SK-N-SH (cell line): ENCODE results near the gene HES6. TPM values are rescaled to one million over a fixed set of nuclear protein-coding genes. Genes with fewer than 3 reads are reported as not detected.

Experiments
- CTCF ChIA-PET: fragments of 300-600, 350-600 bp; formaldehyde crosslinking; extraction: SDS; loops from one replicate; lab custom pipeline; 2021; lab: Yijun Ruan, JAX
- POLR2A ChIA-PET: fragments of 350-600 bp; sonication (Branson Sonifier 250); formaldehyde crosslinking; extraction: SDS; loops from one replicate; lab custom pipeline; 2020; ENCODE audit warnings: antibody characterized with exemption, inconsistent platforms; lab: Yijun Ruan, JAX
- DNase-seq: peaks from one replicate; pipeline ENCODE4 v3.0.0; 2012
- H2AFZ ChIP-seq: fragments of 200-600 bp; sonication (generic); 2 replicates; pipeline ENCODE4 v1.8.1; 2016; ENCODE audit warnings: antibody characterized with exemption, mild to moderate bottlenecking, low read depth
- H3F3A ChIP-seq: fragments of 200-600 bp; sonication (generic); replicated peaks from 2 replicates; pipeline ENCODE3; 2016; ENCODE audit warnings: antibody characterized with exemption, mild to moderate bottlenecking; ENCODE audit not compliant: insufficient read depth
- H3K27ac ChIP-seq, 2 experiments: fragments of 200-500 bp in 1 of 2; fragments of 200-600 bp in 1 of 2; sonication (Bioruptor generic) in 1 of 2; sonication (generic), shearing (Covaris generic) in 1 of 2; 2 replicates each; pipeline versions ENCODE4 v1.5.1 to v1.6.1; 2014 to 2016; ENCODE audit warnings: low read depth in 2 of 2, inconsistent platforms in 1 of 2, low read length in 1 of 2, mild to moderate bottlenecking in 1 of 2, mixed read lengths in 1 of 2
- H3K27me3 ChIP-seq: fragments of 200-600 bp; sonication (generic), shearing (Covaris generic); 2 replicates; pipeline ENCODE4 v1.6.1; 2016; ENCODE audit warnings: mixed run types; ENCODE audit not compliant: insufficient read depth
- H3K36me3 ChIP-seq, 2 experiments: fragments of 200-500 bp in 1 of 2; fragments of 200-600 bp in 1 of 2; sonication (Bioruptor generic) in 1 of 2; sonication (generic) in 1 of 2; replicated peaks in 1 of 2; 2 replicates each; pipeline versions ENCODE3 to v1.5.1; 2014 to 2016; ENCODE audit warnings: low read length in 1 of 2, mild to moderate bottlenecking in 1 of 2; ENCODE audit not compliant: insufficient read depth in 2 of 2, control insufficient read depth in 1 of 2
- H3K4me1 ChIP-seq, 2 experiments: fragments of 200-500 bp in 1 of 2; fragments of 200-600 bp in 1 of 2; sonication (Bioruptor generic) in 1 of 2; sonication (generic), shearing (Covaris generic) in 1 of 2; 2 replicates each; pipeline versions ENCODE4 v1.5.1 to v1.6.1; 2014 to 2016; ENCODE audit warnings: low read depth in 1 of 2, low read length in 1 of 2, mixed run types in 1 of 2; ENCODE audit not compliant: insufficient read depth in 2 of 2, control insufficient read depth in 1 of 2
- H3K4me2 ChIP-seq: fragments of 200-600 bp; sonication (generic), shearing (Covaris generic); 2 replicates; pipeline ENCODE4 v1.6.1; 2017; ENCODE audit warnings: mixed run types
- H3K4me3 ChIP-seq, 2 experiments: fragments of 200-500 bp in 1 of 2; fragments of 200-600 bp in 1 of 2; sonication (Bioruptor generic) in 1 of 2; sonication (generic), shearing (Covaris generic) in 1 of 2; 2 replicates each; pipeline versions ENCODE4 v1.5.1 to v1.8.1; 2014 to 2016; ENCODE audit warnings: low read depth in 2 of 2, inconsistent platforms in 1 of 2, low read length in 1 of 2, mild to moderate bottlenecking in 1 of 2, mixed read lengths in 1 of 2, moderate library complexity in 1 of 2
- H3K79me2 ChIP-seq: fragments of 200-600 bp; sonication (generic); 2 replicates; pipeline ENCODE4 v1.8.1; 2017; ENCODE audit warnings: mild to moderate bottlenecking; ENCODE audit not compliant: insufficient read depth
- H3K9ac ChIP-seq: fragments of 200-600 bp; sonication (generic); 2 replicates; pipeline ENCODE4 v1.6.1; 2017; ENCODE audit warnings: mixed run types
- H3K9me2 ChIP-seq: fragments of 200-600 bp; sonication (generic); 2 replicates; pipeline ENCODE4 v1.6.1; 2017; ENCODE audit warnings: mixed run types
- H3K9me3 ChIP-seq: fragments of 200-600 bp; sonication (generic); 2 replicates; pipeline ENCODE4 v1.6.1; 2017; ENCODE audit warnings: mixed run types, mild to moderate bottlenecking, moderate library complexity
- H4K20me1 ChIP-seq: fragments of 200-600 bp; sonication (generic); 2 replicates; pipeline ENCODE4 v1.6.1; 2017; ENCODE audit warnings: mild to moderate bottlenecking, mixed run types; ENCODE audit not compliant: insufficient read depth
- ELF1 ChIP-seq: IDR thresholded peaks from 2 replicates; pipeline ENCODE4 v1.4.0; 2012
- EZH2phosphoT487 ChIP-seq: fragments of 200-600 bp; sonication (generic); IDR thresholded peaks from 2 replicates; pipeline ENCODE4 v1.6.1; 2017; ENCODE audit warnings: low read depth, mixed run types, mild to moderate bottlenecking, antibody characterized with exemption, moderate library complexity, borderline replicate concordance
- FOXM1 ChIP-seq: IDR thresholded peaks from 2 replicates; pipeline ENCODE4 v1.4.0; 2012; ENCODE audit warnings: low read depth, mild to moderate bottlenecking
- IRF3 ChIP-seq: fragments of 150-350 bp; IDR thresholded peaks from 2 replicates; pipeline ENCODE4 v1.6.1; 2016; ENCODE audit warnings: mild to moderate bottlenecking, low read depth, low read length
- JUND ChIP-seq: IDR thresholded peaks from 2 replicates; pipeline ENCODE4 v1.4.0; 2012
- MAX ChIP-seq: IDR thresholded peaks from 2 replicates; pipeline ENCODE4 v1.4.0; 2012; ENCODE audit warnings: low read depth
- MEF2A ChIP-seq: IDR thresholded peaks from 2 replicates; pipeline ENCODE4 v1.4.0; 2012; ENCODE audit warnings: low read depth, borderline replicate concordance
- MXI1 ChIP-seq: IDR thresholded peaks from 2 replicates; pipeline ENCODE4 v1.6.1; 2012; ENCODE audit warnings: mild to moderate bottlenecking, low read depth, low read length, improper control_type of control experiment
- NFIC ChIP-seq: IDR thresholded peaks from 2 replicates; pipeline ENCODE4 v1.4.0; 2012; ENCODE audit warnings: borderline replicate concordance
- NRF1 ChIP-seq: IDR thresholded peaks from 2 replicates; pipeline ENCODE4 v1.6.1; 2012; ENCODE audit warnings: low read depth, mild to moderate bottlenecking, low read length
- PBX3 ChIP-seq: IDR thresholded peaks from 2 replicates; pipeline ENCODE4; 2012
- POLR2AphosphoS5 ChIP-seq: IDR thresholded peaks from 2 replicates; pipeline ENCODE4 v1.6.1; 2012; ENCODE audit warnings: low read depth, low read length
- RAD21 ChIP-seq: IDR thresholded peaks from 2 replicates; pipeline ENCODE4 v1.6.1; 2012; ENCODE audit warnings: mild to moderate bottlenecking, low read length
- RCOR1 ChIP-seq: fragments of 150-350 bp; IDR thresholded peaks from 2 replicates; pipeline ENCODE4 v1.6.1; 2017; ENCODE audit warnings: antibody characterized with exemption, low read length
- RXRA ChIP-seq: IDR thresholded peaks from 2 replicates; pipeline ENCODE4 v1.4.0; 2012; ENCODE audit warnings: low read depth, mild to moderate bottlenecking, borderline replicate concordance
- SMC3 ChIP-seq: IDR thresholded peaks from 2 replicates; pipeline ENCODE4 v1.6.1; 2012; ENCODE audit warnings: low read depth, low read length, improper control_type of control experiment
- TAF1 ChIP-seq: IDR thresholded peaks from 2 replicates; pipeline ENCODE4 v1.6.1; 2012; ENCODE audit warnings: low read depth, mild to moderate bottlenecking, low read length, moderate library complexity, borderline replicate concordance
- TCF12 ChIP-seq: IDR thresholded peaks from 2 replicates; pipeline ENCODE4 v1.4.0; 2012
- TEAD4 ChIP-seq: IDR thresholded peaks from 2 replicates; pipeline ENCODE4 v1.4.0; 2012; ENCODE audit warnings: mild to moderate bottlenecking, borderline replicate concordance; ENCODE audit not compliant: insufficient read depth
- YY1 ChIP-seq: IDR thresholded peaks from 2 replicates; pipeline ENCODE4 v1.4.0; 2012; ENCODE audit warnings: low read depth, mild to moderate bottlenecking
- WGBS: methylation state at CpG from one replicate; pipeline ENCODE4 v1.1.6; 2017; ENCODE audit warnings: low lambda C conversion rate; 5-methylcytosine and 5-hydroxymethylcytosine counted together
- polyA plus RNA-seq, 3 experiments: library from polyadenylated mRNA; depleted of rRNA; stranded (reverse); fragments of >200 nt; gene quantifications; 2 replicates each; pipeline ENCODE4 v1.2.3, GENCODE V29; 2012
- TF ChIP-seq, protein P1 (sequence below): IDR thresholded peaks from 2 replicates; pipeline ENCODE4 v1.4.0; 2012; ENCODE audit warnings: low read depth, borderline replicate concordance
- TF ChIP-seq, protein P2 (sequence below): IDR thresholded peaks from 2 replicates; pipeline ENCODE4 v1.6.1; 2012; ENCODE audit warnings: mild to moderate bottlenecking, low read depth, low read length, moderate library complexity
- TF ChIP-seq, protein P3 (sequence below): fragments of 200-600 bp; sonication (generic); IDR thresholded peaks from 2 replicates; pipeline ENCODE4 v1.6.1; 2017; ENCODE audit warnings: antibody characterized with exemption, mild to moderate bottlenecking, moderate library complexity

HES6 gene
- polyA plus RNA-seq, 1 of the 3 experiments (the other 2 are of a cell fraction) = 3.6 TPM

- TF ChIP-seq, protein P1, sequence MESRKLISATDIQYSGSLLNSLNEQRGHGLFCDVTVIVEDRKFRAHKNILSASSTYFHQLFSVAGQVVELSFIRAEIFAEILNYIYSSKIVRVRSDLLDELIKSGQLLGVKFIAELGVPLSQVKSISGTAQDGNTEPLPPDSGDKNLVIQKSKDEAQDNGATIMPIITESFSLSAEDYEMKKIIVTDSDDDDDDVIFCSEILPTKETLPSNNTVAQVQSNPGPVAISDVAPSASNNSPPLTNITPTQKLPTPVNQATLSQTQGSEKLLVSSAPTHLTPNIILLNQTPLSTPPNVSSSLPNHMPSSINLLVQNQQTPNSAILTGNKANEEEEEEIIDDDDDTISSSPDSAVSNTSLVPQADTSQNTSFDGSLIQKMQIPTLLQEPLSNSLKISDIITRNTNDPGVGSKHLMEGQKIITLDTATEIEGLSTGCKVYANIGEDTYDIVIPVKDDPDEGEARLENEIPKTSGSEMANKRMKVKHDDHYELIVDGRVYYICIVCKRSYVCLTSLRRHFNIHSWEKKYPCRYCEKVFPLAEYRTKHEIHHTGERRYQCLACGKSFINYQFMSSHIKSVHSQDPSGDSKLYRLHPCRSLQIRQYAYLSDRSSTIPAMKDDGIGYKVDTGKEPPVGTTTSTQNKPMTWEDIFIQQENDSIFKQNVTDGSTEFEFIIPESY = no peak
- no peak for TF ChIP-seq MAX
- TF ChIP-seq NRF1 = no peak
- TF ChIP-seq, protein P2, sequence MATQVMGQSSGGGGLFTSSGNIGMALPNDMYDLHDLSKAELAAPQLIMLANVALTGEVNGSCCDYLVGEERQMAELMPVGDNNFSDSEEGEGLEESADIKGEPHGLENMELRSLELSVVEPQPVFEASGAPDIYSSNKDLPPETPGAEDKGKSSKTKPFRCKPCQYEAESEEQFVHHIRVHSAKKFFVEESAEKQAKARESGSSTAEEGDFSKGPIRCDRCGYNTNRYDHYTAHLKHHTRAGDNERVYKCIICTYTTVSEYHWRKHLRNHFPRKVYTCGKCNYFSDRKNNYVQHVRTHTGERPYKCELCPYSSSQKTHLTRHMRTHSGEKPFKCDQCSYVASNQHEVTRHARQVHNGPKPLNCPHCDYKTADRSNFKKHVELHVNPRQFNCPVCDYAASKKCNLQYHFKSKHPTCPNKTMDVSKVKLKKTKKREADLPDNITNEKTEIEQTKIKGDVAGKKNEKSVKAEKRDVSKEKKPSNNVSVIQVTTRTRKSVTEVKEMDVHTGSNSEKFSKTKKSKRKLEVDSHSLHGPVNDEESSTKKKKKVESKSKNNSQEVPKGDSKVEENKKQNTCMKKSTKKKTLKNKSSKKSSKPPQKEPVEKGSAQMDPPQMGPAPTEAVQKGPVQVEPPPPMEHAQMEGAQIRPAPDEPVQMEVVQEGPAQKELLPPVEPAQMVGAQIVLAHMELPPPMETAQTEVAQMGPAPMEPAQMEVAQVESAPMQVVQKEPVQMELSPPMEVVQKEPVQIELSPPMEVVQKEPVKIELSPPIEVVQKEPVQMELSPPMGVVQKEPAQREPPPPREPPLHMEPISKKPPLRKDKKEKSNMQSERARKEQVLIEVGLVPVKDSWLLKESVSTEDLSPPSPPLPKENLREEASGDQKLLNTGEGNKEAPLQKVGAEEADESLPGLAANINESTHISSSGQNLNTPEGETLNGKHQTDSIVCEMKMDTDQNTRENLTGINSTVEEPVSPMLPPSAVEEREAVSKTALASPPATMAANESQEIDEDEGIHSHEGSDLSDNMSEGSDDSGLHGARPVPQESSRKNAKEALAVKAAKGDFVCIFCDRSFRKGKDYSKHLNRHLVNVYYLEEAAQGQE = no peak
- no peak for TF ChIP-seq YY1
- TF ChIP-seq EZH2phosphoT487 = no peak
- TF ChIP-seq ELF1 = no peak
- TF ChIP-seq FOXM1 = no peak
- TF ChIP-seq MEF2A = no peak
- TF ChIP-seq POLR2AphosphoS5 = no peak
- TF ChIP-seq TEAD4 = no peak
- no peak for TF ChIP-seq NFIC
- TF ChIP-seq TCF12 = no peak
These were observed 8.0 kb downstream of the HES6 start (continued) for GRCh38 chr2:238231809-238232208.

DNA sequence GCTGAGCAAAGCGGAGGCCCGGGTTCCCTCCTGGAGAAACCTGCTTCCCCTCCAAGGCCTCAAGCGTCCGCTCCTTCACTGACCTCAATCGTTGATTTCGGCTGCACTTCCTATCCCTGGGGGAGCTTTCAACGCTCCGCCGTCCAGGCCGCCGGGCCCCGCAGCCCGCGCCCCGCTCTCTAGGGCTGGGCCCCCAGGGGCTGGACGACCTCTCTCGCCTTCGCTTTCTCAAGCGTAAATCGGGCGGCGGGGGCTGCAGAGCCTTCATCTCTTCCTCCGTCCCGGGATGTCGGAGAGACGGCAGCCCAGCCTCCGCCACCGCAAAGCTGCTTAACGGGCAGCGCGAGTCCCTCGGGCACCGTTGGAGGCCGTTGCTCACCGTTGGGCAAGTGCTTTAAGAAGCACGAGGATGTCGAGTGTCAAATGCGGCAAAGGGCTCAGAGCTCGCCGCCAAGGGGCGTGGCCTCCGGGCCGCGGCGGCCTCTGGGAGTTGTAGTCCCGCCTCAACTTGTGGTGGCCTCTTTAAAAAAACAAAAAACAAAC lies 8.5 kb downstream of the HES6 start:
- H3K4me3 ChIP-seq = no peak overlapping the region
- ChIA-PET CTCF (no interaction called here), POLR2A (no interaction called here)
- no peaks in the 10 kb centered on the region; a peak in 1 of 4 replicates for H3K4me1 ChIP-seq
- H3K36me3 ChIP-seq = no peaks in the 10 kb centered on the region
- WGBS = 76% methylated on average over 42 of the region's 46 CpGs
- H3K9ac ChIP-seq = no peak overlapping the region
- no peaks in the 10 kb centered on the region for H3K9me3 ChIP-seq
- no peaks in the 10 kb centered on the region for H3K79me2 ChIP-seq
- no peak overlapping the region for H3K27ac ChIP-seq
- no peak overlapping the region for H2AFZ ChIP-seq
- no peak for DNase-seq
- no peak overlapping the region for H3K4me2 ChIP-seq
- H4K20me1 ChIP-seq = no peaks in the 10 kb centered on the region
- H3F3A ChIP-seq = no peaks in the 10 kb centered on the region
- no peaks in the 10 kb centered on the region; the same call in 1 of the 2 replicates for H3K27me3 ChIP-seq
- no peaks in the 10 kb centered on the region for H3K9me2 ChIP-seq
- TF ChIP-seq, protein P3, sequence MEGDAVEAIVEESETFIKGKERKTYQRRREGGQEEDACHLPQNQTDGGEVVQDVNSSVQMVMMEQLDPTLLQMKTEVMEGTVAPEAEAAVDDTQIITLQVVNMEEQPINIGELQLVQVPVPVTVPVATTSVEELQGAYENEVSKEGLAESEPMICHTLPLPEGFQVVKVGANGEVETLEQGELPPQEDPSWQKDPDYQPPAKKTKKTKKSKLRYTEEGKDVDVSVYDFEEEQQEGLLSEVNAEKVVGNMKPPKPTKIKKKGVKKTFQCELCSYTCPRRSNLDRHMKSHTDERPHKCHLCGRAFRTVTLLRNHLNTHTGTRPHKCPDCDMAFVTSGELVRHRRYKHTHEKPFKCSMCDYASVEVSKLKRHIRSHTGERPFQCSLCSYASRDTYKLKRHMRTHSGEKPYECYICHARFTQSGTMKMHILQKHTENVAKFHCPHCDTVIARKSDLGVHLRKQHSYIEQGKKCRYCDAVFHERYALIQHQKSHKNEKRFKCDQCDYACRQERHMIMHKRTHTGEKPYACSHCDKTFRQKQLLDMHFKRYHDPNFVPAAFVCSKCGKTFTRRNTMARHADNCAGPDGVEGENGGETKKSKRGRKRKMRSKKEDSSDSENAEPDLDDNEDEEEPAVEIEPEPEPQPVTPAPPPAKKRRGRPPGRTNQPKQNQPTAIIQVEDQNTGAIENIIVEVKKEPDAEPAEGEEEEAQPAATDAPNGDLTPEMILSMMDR = no peak
- no peak for TF ChIP-seq YY1
- TF ChIP-seq SMC3 = no peak
- no peak for TF ChIP-seq FOXM1
- TF ChIP-seq MXI1 = no peak
- TF ChIP-seq EZH2phosphoT487 = no peak
- no peak for TF ChIP-seq IRF3
- TF ChIP-seq RAD21 = no peak
- TF ChIP-seq JUND = no peak
- TF ChIP-seq TAF1 = no peak
- TF ChIP-seq RCOR1 = no peak
- TF ChIP-seq RXRA = no peak
- no peak for TF ChIP-seq PBX3
